Thyroid gland (tissue), 4 donors: ENCODE results near the gene TEX2. TPM values are rescaled to one million over a fixed set of nuclear protein-coding genes. Genes with fewer than 3 reads are reported as not detected.

Experiments used
- DNase-seq, 2 donors: peaks; one replicate each; pipeline ENCODE4 v3.0.0-alpha.2; 2019
- H3K27ac ChIP-seq, 3 donors: fragments of 200-600 bp; sonication (generic); 1 replicate in 2 of 3; 2 replicates in 1 of 3; pipeline ENCODE4 v1.5.1; 2016 to 2019; ENCODE audit warnings: mild to moderate bottlenecking in 1 of 3, moderate library complexity in 1 of 3
- H3K27me3 ChIP-seq: fragments of 200-600 bp; sonication (generic); one replicate; pipeline ENCODE4 v1.5.1; 2019
- H3K36me3 ChIP-seq, 2 donors: fragments of 200-600 bp; sonication (generic); one replicate each; pipeline ENCODE4 v1.5.1; 2016 to 2019
- H3K4me1 ChIP-seq, 2 donors: fragments of 200-600 bp; sonication (generic); one replicate each; pipeline ENCODE4 v1.5.1; 2017 to 2019
- H3K4me3 ChIP-seq, 3 donors: fragments of 200-600 bp; sonication (generic); replicated peaks in 1 of 3; 1 replicate in 2 of 3; 2 replicates in 1 of 3; pipeline ENCODE4 v1.5.1; 2016; ENCODE audit warnings: mild to moderate bottlenecking in 1 of 3
- H3K9me3 ChIP-seq: fragments of 200-600 bp; sonication (generic); one replicate; pipeline ENCODE4 v1.5.1; 2017
- CTCF ChIP-seq, 6 experiments: fragments of 200-600 bp in 3 of 6; fragments of 450-650 bp in 3 of 6; sonication (generic) in 3 of 6; IDR thresholded peaks; one replicate each; pipeline ENCODE4 v1.5.1; 2016 to 2019; ENCODE audit warnings: antibody characterized with exemption in 6 of 6, mild to moderate bottlenecking in 2 of 6, inconsistent platforms in 1 of 6, moderate library complexity in 1 of 6
- POLR2A ChIP-seq, 2 donors: fragments of 450-650 bp; IDR thresholded peaks; one replicate each; pipeline ENCODE4 v1.6.1; 2017; ENCODE audit warnings: antibody characterized with exemption in 2 of 2, mild to moderate bottlenecking in 2 of 2, moderate library complexity in 1 of 2
- WGBS, 2 donors: methylation state at CpG; one replicate each; pipeline ENCODE4 v1.1.5; 2017; 5-methylcytosine and 5-hydroxymethylcytosine counted together
- intact Hi-C: fragments of 100-400 bp; cut with DNase I; formaldehyde crosslinking; loops from one replicate; pipeline ENCODE4 v1.15.1; 2023
- total RNA-seq, 4 donors: library from RNA; depleted of rRNA; stranded (reverse); fragments of >200 nt; gene quantifications; one replicate each; pipeline ENCODE4 v1.2.3, GENCODE V29; 2016

The TEX2 gene
- total RNA-seq, 4 donors from 2014 or later = 63.9 to 101 (median 71.7) TPM

- Histone ChIP-seq H3K27ac (no peak overlapping the region), H3K36me3 (no peaks in the 10 kb centered on the region), H3K4me1 (peaks cover 2 to 3% of the 10 kb centered on the region in 2 donors), H3K9me3 (no peaks in the 10 kb centered on the region), H3K27me3 (no peaks in the 10 kb centered on the region), H3K4me3 (no peak overlapping the region)
- no peak for DNase-seq
- intact Hi-C loops = no loop called here
- WGBS, 2 donors = 76 to 82% methylated on average over 9 of the region's 9 CpGs
- TF ChIP-seq POLR2A (IDR thresholded peaks at IDR 0.05) = no peak
- TF ChIP-seq CTCF (IDR thresholded peaks at IDR 0.05) = peak in 1 of 6 experiments; percentile 8
Observed at GRCh38 chr17:64291268-64291851, 28.3 kb upstream of the TEX2 start.

GRCh38 chr17:64289741-64290141 is 26.7 kb upstream of the TEX2 start:
- Histone ChIP-seq H3K27ac (no peak overlapping the region), H3K27me3 (no peaks in the 10 kb centered on the region), H3K4me1 (no peaks in the 10 kb centered on the region), H3K36me3 (no peaks in the 10 kb centered on the region), H3K9me3 (no peaks in the 10 kb centered on the region), H3K4me3 (no peak overlapping the region)
- DNase-seq = no peak
- WGBS, 2 donors = 63 to 73% methylated on average over 4 of the region's 4 CpGs
- intact Hi-C loops = no loop called here
- TF ChIP-seq CTCF (IDR thresholded peaks at IDR 0.05) = no peak
- TF ChIP-seq POLR2A (IDR thresholded peaks at IDR 0.05) = no peak

GRCh38 chr17:64282753-64283080 is 19.7 kb upstream of the TEX2 start:
- no peak overlapping the region for H3K27ac ChIP-seq
- DNase-seq = no peak
- no peak overlapping the region for H3K4me3 ChIP-seq
- no peaks in the 10 kb centered on the region for H3K4me1 ChIP-seq
- TF ChIP-seq CTCF (IDR thresholded peaks at IDR 0.05) (no peak), POLR2A (IDR thresholded peaks at IDR 0.05) (no peak)
- 48 to 59% methylated on average over 4 of the region's 4 CpGs for WGBS, 2 donors
- no peaks in the 10 kb centered on the region for H3K36me3 ChIP-seq
- no peaks in the 10 kb centered on the region for H3K27me3 ChIP-seq
- H3K9me3 ChIP-seq = no peaks in the 10 kb centered on the region
- intact Hi-C loops = loop anchor here (5.0 kb wide), 1 partner anchor 130 kb away; no protein-coding TSS in a partner anchor

GRCh38 chr17:64281962-64282752 is 19.1 kb upstream of the TEX2 start:
- no peaks in the 10 kb centered on the region for H3K27me3 ChIP-seq
- 37 to 41% methylated on average over 13 to 14 of the region's 19 CpGs for WGBS, 2 donors
- H3K36me3 ChIP-seq = no peaks in the 10 kb centered on the region
- intact Hi-C loops = loop anchor here (5.0 kb wide), 1 partner anchor 130 kb away; no protein-coding TSS in a partner anchor
- H3K4me1 ChIP-seq = no peaks in the 10 kb centered on the region
- TF ChIP-seq POLR2A (IDR thresholded peaks at IDR 0.05) (no peak), CTCF (IDR thresholded peaks at IDR 0.05) (peak; percentile 68 to 90 (median 74))
- H3K27ac ChIP-seq = no peak overlapping the region
- no peak overlapping the region for H3K4me3 ChIP-seq
- no peaks in the 10 kb centered on the region for H3K9me3 ChIP-seq
- peak; percentile 55 to 60 for DNase-seq

GRCh38 chr17:64278614-64279013 is 15.6 kb upstream of the TEX2 start:
- intact Hi-C loops = no loop called here

More at GRCh38 chr17:64278614-64279013, 15.6 kb upstream of the TEX2 start:
- no peak overlapping the region for H3K27ac ChIP-seq
- TF ChIP-seq CTCF (IDR thresholded peaks at IDR 0.05) = no peak
- TF ChIP-seq POLR2A (IDR thresholded peaks at IDR 0.05) = no peak
- H3K4me3 ChIP-seq = no peak overlapping the region
- H3K4me1 ChIP-seq = no peaks in the 10 kb centered on the region
- H3K9me3 ChIP-seq = no peaks in the 10 kb centered on the region
- no peaks in the 10 kb centered on the region for H3K36me3 ChIP-seq
- DNase-seq = no peak
- WGBS, 2 donors = 68 to 69% methylated on average over 3 of the region's 3 CpGs
- H3K27me3 ChIP-seq = no peaks in the 10 kb centered on the region
